HG03469 (cell line): ENCODE measurements around the gene GRAMD1B.

Experiments
- ATAC-seq: cut with Tn5 transposase; IDR thresholded peaks from one replicate; pipeline ENCODE4 v1.9.1; 2021; ENCODE audit warnings: mild to moderate bottlenecking, moderate library complexity, moderate number of reproducible peaks; ENCODE audit not compliant: unreplicated experiment

GRAMD1B gene

DNA sequence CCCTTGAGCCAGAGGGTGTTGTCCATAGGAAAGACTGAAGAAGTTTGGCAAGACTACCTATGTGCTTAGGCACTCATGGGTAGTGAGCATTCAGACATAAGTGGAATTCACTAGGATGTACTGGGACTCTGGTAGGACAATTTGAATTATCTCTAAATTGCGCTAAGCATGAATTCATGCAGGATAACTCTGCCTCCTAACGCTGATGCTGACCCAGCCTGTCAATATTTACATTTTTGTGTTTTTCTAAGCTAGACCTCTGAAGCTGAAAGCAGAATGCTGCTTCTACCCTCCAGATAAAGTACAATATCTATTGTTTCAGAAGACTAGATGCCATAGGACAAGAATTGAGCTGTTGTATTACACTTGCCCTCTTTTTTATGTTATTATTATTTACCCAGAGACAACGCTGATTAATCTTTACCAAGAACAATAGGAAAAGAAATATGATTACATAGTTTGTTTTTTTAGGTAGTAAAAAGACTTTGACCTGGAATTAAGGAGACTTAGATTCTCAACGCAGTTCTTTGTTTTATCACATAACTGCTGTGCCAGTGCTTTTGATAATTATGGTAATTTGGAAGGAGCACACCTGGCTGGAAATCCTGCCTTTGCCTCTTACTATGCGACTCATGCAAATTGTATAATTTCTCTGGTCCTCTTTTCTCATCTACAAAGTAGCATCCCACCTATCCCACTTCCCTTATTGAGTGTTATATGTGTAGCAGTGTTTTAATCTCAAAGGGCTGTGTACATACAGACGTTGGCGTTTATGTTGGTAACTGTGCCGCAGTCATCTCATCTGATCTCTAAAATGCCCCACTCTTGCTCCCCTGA lies 21.2 kb upstream of the GRAMD1B start:
- ATAC-seq, result no peak

DNA sequence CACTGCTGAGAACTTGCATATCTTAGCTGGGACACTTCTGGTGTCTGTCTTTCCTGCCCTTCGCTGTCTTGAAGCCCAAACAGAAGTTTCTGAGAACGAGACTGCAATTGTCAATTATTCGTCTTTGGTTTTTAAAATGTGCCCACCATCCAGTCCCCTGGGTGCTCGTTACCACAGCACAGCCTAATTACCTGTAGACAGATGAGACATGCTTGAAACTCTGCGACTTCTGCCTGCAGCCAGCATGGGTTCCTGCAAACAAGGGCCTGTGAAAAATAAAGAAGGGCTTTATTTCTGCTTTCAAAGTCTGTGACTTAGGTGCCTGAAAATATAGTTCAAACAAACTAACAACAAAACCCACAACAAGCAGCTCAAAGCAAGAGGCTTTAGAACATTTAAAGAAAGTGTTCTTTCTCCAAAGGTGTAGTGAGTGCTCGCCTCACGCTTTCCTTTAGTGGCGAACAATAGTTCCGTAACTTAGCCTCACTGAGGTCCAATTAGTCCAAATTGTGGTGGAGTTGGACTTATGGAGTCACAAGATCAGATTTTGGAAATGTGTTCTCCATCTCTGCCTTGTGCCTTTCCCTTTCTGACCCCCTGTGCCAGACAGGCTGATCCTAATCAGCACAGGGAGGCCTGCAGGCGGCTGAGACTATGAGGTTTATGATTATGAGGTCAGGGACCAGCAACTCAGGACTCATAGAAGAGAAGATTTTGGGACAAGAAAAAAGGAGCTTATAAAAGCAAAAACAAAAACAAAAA lies 20.4 kb upstream of the GRAMD1B start:
- ATAC-seq, result no peak

- ATAC-seq, result no peak
Measured at GRCh38 chr11:123410218-123410549, 19.9 kb upstream of the GRAMD1B start.

GRCh38 chr11:123413636-123414035 lies 16.4 kb upstream of the GRAMD1B start:
- no peak for ATAC-seq

DNA sequence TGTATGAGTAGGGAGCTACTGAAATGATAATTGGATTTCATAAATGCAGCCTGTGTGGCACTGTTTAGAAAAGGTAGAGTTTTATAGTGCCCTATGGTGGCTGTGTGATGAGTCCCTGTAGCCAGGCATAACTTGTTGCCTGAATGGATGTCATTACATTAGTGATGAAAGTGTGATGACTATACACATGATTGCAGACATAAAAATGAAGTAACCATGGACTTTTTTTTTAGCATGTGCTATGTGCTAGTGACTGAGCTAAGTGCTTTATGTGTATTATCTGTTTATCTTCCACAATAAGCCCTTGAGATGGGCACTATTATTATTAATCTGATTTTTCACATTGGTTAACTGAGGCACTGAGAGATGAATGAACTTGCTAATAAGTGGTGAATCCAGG lies 13.5 kb upstream of the GRAMD1B start:
- no peak for ATAC-seq

DNA sequence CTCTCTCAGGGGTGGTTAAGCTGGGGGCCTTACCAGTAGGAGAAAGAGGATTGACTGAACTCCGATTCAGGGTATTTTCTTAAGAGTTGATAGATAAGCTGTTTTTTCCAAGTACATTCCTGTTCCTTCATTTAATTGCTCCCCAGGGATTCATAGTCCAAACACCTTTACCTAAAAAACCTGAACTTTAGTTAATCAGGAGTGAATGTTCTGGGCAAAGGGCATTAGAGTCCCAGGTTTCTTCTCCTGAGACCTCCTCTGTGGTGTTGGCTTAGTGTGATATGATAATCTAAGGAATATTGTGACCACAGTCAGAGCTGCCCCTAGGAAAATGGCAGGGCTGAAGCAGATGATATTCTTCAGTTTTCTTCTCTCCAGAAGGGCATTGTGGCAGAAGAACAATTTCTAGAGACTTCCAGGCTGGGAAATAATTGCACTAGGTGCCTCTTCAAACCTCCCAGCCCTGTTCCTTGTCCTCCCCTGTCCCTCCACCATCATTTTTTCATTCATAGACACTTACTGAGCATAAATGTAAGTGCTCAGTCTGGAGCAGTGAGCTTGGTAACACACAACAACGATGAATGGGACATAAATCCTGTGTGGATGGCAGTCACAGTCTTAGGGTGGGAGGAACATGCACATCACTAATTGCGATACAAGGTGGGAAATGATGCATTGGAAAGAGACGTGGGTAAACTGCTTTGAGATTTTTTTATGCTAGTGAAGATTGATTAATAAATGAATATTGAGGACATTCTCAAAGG lies 11.5 kb upstream of the GRAMD1B start:
- no peak for ATAC-seq

DNA sequence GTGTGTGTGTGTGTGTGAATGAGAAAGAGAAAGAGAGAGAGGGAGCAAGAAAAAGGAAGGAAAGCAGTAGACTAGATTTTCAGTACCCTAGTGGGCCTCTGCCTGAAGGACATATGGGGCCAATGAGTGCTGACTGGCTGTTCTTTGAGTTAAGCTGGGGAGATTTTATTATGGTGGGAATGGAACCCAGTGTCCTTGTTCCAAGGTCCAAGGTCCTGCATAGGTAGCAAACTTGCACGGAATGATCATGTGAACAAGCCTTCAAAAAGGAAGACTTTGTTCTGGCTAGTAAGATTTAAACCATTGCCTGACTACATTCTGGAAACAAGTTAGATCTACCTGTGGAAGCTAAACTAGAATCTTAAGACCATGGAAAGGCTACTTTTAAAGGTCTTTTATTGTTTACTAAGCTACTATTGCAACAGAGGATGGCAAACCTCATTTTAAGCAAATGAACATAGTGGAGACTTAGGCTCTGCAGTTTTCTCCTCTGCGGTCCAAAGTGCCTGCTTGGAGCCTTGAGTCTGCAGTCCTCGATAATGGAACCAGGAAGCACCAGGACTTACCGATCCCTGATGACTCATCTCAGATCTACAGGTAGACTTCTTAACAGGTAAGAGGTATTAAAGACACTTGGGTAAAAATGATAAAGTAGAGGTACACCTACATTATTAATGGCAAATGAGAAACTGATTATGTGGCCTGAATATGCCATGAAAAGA lies 10.2 kb upstream of the GRAMD1B start:
- no peak for ATAC-seq

DNA sequence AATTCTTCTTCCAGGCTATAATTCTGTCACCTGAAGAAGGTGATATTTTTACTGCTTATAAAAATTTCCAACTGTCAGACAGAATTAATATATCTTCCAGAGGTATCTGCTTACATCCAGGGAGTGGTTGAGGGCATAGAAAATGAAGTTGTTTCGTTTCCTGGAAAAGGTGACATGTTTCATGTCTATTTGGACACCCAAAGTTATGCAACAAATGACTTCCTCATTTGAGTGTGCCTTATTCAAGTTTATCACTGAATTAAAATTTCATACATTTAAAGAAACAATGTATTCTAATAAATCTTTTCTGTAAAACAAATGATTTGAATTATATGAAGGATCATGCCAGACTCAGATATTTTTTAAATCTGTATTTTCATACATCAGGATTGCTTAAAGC lies 8.5 kb upstream of the GRAMD1B start:
- no peak for ATAC-seq

DNA sequence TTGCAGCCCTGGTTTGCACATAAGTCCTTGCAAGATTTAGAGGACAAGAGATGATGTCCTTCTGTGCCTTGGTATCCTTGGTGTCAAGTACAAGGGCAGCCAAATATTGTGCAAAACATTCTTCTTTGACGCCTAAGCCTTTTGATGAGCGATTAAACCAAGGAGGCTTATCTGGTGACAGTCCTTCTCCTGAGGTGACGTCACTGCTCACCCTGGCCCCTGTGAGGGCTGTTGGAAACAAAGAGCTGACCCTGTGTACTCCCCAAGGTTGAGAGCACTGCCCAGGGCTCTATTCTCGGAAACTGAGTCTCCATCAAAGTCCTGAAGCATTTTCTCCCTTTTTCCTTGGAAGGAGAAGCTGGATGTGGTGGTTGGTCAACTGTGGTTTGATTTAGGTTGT lies 4.7 kb upstream of the GRAMD1B start:
- no peak for ATAC-seq

DNA sequence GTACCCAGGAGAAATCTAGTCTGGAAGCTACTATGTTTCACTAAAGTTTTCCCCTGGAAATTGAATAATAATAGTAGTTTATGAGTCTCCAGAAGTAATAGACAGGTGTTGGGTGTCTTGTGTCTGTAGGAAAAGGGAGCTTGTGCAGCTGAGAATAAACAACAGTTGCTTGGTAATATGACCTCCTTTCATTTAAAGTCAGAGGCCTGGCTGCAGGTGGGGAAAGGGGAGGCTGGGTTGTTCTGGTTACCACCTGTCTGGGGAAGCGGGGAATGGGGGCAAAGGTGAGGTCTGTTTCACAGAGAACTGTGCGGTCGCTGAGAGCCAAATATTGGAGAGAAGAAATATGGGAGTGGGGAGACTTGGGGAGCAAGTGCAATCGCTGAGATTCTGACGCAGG lies 3.3 kb upstream of the GRAMD1B start:
- no peak for ATAC-seq

- ATAC-seq, result no peak
Measured at GRCh38 chr11:123427405-123427804, 2.7 kb upstream of the GRAMD1B start.

- no peak for ATAC-seq
Measured at GRCh38 chr11:123428116-123428715, 1.9 kb upstream of the GRAMD1B start.

DNA sequence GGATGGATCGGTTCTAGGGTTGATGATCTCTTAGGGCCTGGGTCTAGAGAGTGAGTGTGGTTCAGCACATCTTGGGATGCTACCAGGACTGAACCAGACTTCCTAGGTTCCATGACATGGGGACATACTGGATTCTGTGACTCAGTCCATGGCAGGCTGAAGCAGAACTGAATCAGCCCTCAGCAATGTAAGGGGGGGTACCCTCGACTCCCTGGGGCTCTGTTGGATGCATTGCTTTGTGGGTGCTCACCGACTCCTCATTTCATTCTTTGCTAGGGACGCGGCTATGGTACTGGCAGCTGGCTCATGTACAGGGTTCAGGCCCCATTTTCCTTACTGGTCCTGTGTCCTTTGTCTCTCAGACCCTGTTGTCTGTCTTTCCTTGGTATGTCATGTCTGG lies 733 bp upstream of the GRAMD1B start:
- no peak for ATAC-seq

GRCh38 chr11:123430721-123431497 lies 840 bp downstream of the GRAMD1B start:
- no peak for ATAC-seq

- no peak for ATAC-seq
Measured at GRCh38 chr11:123431619-123432018, 1.6 kb downstream of the GRAMD1B start.

- no peak for ATAC-seq
Measured at GRCh38 chr11:123434262-123434661, 4.2 kb downstream of the GRAMD1B start.

- no peak for ATAC-seq
Measured at GRCh38 chr11:123434911-123435310, 4.8 kb downstream of the GRAMD1B start.

DNA sequence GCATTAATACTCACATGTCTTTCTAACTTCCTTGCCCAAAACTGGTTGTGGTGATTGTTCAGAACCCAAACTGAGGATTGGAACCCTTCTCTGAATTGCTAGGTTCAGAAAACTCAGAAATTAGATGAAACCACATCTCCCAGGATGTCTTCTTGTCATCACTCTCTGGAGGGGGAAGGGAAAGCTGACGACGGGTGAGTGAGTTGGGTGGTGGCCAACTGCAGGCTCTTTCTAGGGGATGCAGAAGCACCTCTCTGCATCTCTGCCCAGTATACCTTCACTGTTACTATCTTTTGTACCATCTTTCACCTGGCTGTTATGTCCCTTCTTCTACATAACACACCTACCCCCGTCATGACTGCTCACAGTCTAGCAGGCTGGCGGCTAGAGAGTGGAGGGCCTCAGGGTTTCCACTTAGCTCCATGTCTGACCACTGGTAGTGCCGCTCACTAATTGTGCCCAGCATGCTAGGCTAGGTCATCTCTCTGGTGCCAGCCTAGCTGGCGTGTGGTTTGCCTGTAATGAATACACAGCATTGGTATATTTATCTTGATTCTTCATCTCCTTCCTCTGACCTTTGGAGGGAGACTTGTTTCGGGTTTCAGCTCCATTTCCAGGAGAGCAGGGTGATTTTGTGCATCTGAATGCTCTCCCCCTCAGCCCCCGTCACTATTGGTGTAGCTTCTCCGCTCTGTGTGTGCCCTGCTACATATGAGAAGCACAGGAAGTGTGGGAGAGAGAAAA lies 7.3 kb downstream of the GRAMD1B start:
- ATAC-seq, result no peak

GRCh38 chr11:123438131-123438627 lies 8.1 kb downstream of the GRAMD1B start:
- ATAC-seq, result no peak
